Breast epithelium (tissue), 3 donors: ENCODE data around the gene CDC34.

Experiments
- CTCF ChIP-seq, 3 donors: fragments of 450-650 bp; IDR thresholded peaks; one replicate each; pipeline ENCODE4 v1.5.1; 2016 to 2017; ENCODE audit warnings: antibody characterized with exemption in 3 of 3, mild to moderate bottlenecking in 3 of 3, moderate library complexity in 3 of 3
- POLR2AphosphoS5 ChIP-seq, 3 donors: sonication (generic); formaldehyde crosslinking; IDR thresholded peaks; one replicate each; pipeline ENCODE4 v1.6.1; 2017; ENCODE audit warnings: antibody characterized with exemption in 3 of 3

- TF ChIP-seq CTCF (IDR thresholded peaks at IDR 0.05) (no peak), POLR2AphosphoS5 (IDR thresholded peaks at IDR 0.05) (no peak)
Observed at GRCh38 chr19:536881-537404, 5.4 kb downstream of the CDC34 start.
